Hippocampal formation (tissue), 2 donors: ENCODE data around the gene SMCO2.

Source experiments
- DNase-seq, 2 donors: peaks; one replicate each; lab custom pipeline; 2025; lab: John Stamatoyannopoulos, UW

SMCO2 gene

DNA sequence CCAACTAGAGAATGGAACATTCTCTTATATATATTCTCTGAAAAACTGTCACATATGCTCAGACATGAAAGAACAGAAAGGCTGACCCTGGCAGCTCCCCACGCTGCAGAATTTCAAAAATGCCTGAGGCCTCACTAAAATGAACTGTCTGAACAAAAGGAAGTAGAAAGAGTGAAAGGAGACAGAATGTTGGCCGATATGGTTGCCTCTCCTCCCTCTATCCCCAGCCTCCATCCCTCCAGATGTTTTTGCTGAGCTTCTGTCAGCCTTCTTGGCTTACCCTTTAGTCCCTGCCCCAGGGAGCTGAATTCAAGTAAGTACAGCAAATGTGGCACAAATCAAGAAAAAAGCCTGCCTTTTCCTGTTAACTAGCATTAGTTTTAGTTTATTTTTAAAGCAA lies 6.9 kb downstream of the SMCO2 start:
- no peak for DNase-seq

DNA sequence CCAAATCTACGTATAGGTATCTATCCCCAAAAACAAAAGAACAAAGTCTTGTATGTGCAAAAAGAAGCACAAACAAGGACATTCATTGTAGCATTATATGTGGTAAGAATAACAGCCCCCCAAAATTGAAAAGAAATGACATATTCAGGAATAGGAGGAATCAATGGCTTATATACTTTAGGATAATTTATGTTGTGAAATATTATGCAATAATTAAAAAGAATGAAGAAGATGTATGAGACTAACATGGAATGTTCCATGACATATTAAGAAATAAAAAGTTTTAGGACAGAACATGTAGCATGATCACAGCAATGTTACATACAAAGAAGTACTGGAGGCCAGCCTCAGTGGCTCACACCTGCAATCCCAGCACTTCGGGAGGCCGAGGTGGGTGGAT lies 9.1 kb downstream of the SMCO2 start:
- no peak for DNase-seq

GRCh38 chr12:27456618-27457017 lies 10.1 kb downstream of the SMCO2 start:
- DNase-seq: no peak

DNA sequence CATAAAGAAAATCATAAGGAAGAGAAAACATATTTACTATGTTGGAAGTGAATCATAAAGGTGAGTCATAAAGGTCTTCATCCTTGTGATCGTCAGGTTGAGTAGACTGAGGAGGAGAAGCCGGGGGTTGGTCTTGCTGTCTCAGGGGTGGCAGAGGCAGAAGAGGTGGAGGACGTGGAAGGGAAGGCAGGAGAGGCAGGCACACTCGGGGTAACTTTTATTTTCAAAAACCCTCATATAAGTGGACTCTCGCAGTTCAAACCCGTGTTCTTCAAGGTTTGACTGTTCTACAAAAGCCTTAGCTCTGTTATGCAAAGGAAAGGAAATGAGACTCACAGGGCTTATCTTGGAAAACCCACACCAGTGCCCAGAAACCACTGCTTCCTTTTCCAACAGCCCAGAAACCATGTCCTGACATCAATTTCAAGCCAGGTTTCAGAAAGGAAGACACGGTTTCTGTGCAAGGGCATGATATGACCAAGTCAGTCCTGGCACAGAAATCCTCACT lies 14.0 kb downstream of the SMCO2 start:
- no peak for DNase-seq

DNA sequence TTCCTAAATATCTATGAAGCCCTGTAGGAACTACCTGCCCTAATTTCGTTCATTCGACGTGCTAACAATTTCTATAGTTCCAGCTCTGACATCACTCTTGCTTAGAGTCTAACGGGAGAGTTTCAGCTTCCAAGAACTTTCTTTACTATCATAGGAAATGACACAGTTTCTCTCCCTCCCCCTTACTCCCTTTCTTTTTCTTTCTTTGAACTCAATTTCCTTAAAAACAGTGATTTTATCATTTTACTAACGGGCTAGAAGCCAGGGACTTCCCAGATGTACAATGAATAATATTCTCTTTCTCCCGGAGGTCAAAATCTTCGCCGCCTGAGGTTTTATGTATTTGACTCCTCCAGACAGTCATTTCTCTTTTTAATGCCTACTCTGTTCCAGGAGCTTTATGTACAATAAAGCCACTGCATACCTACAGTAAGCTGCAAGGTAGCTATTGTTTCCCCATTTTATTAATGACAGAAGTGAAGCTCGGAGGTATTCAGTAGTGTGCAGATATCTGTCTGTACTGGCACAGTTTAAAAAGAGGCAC lies 15.7 kb downstream of the SMCO2 start:
- DNase-seq: no peak

DNA sequence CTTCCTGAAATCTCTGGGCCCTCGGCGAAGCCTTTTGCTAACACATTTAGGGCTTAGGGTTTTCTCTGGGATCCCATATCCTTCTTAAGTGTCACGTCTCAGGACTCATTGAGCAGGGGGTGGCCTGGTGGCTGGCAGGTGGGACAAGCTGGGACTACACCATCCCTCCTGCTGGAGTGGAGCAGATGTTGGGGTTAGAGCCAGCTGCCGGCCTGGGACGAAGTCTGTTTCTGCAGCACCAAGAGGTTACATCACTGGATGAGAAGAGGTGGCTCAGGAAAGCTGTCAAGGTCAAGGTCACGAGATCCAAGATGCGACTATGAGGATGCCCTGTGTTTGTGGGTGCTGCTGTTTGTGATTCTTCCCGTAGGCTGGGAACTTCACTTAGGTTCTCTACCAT lies 16.3 kb downstream of the SMCO2 start:
- DNase-seq: no peak

DNA sequence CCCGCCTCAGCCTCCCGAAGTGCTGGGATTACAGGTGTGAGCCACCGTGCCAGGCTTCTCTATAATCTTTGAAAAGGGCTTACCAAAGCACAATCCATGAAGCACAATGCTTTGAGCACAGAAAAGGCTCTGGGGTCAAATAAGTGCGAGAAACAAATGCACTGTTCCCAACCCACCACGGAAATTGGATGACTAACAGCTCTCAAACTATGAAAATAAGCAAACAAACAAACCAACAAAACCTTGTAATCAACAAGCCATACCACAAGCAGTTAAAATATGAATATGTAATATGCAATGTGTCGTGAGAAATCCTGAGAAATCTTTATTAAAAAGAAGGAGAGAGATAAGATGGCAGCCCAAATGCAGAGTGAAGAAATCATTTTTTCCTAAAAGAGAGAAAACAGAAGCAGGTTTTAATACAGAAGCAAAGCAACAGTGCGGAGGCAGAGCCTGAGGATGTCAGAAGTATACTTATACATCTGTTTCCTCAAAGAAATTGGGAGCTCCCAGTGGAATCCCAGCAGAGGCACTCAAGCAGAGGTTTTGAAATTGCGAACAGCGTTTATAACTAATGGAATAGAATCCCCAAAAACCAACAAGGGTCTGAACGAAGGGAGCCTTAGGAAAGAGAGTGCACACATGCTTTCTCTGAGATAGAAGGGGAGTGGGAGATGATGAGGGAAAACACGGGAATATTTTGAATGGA lies 17.1 kb downstream of the SMCO2 start:
- no peak for DNase-seq

GRCh38 chr12:27464220-27464554 lies 17.7 kb downstream of the SMCO2 start:
- DNase-seq: no peak

- DNase-seq: no peak
Observed at GRCh38 chr12:27467641-27468040, 21.1 kb downstream of the SMCO2 start.

GRCh38 chr12:27468241-27468640 lies 21.7 kb downstream of the SMCO2 start:
- DNase-seq: no peak

DNA sequence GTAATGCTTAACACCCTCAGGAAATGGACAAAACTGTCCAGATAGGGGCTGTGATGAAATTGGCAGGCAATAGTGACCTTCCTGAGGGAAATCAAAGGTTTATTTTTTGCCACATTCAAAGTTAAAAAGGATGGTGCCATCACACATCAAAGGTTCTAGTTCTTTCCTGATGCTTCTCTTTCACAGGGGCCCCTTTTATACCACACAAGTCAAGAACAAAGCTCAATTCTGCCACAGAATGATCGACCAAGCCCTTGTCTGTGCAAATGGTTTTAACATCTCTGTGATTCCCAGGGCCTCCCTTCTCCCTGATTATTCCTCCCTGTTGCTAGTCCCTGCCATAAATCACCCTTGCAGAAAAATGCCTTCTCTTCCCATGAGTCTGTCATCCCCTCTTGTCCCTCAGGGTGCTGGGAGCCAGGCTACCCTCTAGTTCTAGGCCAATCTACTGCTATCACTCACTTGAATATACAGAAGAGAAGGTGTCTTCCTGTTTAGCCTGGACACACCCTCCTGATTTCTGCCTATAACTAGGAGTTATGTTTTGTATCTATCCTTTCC lies 22.7 kb downstream of the SMCO2 start:
- DNase-seq: peak in 1 of 2 donors; percentile 5

DNA sequence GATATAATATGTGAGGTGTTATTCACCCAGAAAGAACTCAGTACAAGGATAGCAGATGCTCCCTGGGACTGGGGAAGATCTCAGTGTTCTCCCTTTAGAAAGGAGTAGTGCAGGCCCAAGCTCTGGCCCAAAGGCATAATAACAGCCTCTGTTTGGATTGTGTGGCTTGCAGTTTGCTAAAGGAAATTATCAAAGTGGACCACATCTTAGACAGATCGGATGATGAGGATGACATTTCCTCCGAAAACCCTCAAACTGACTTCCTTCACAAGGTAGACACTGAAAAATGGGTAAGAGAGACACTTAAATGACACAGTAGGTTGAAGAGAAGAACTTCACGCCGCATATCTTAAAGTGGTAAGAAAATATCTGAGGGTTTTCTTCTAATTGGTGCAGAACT lies 26.1 kb downstream of the SMCO2 start:
- no peak for DNase-seq

GRCh38 chr12:27474344-27474743 lies 27.8 kb downstream of the SMCO2 start:
- no peak for DNase-seq

GRCh38 chr12:27477049-27477448 lies 30.5 kb downstream of the SMCO2 start:
- DNase-seq: no peak

GRCh38 chr12:27478949-27479348 lies 32.4 kb downstream of the SMCO2 start:
- DNase-seq: no peak

DNA sequence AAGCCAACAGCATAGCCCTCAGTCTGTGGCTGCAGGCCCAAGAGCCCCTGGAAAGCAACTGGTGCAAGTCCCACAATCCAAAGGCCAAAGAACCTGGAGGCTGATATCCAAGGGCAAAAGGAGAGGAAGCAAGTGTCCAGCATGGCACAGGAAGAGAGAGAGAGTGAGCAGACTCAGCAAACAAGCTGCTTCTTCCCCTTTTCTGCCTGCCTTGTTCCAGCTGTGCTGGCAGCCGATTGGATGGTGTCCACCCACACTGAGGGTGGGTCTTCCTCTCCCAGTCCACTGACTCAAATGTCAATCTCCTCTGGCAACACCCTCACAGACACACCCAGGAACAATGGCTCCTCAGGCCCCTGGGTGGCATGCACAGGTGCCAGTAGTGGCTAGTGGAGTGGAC lies 33.5 kb downstream of the SMCO2 start:
- no peak for DNase-seq

DNA sequence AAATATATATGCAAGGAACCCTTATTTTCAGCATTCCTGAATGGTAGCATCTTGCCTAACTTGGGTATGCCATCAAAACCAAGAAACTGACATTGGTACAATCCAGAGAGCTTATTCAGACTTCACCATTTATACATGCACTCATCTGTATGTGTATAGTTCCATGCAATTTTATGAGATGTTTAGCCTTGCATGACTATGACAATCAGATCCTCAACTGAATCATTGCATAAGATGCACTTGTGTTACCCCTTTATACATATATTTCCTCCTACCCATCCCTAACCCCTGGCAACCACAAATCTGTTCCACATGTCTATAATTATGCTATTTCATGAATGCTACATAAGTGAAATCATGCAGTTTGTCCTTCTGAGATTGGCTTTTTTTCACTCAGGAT lies 40.4 kb downstream of the SMCO2 start:
- no peak for DNase-seq

DNA sequence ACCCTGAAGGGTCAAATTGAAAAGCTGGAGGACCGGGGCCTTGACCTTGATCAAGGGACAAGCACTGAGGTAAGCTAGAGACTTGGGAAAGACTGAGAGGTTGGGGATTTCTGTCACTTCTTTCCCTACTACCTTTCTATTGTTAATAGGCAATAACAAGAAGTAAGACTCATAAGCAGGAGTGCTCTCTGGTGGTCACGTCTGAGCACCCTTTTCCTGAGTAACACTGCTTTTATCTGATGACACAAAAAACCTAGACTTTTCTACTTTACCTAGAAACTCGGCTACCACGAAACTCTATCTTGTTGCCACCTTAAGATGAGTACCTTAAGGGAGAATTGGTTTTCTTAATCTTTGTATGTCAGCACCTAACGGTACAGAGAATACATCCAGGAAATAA lies 41.9 kb downstream of the SMCO2 start:
- no peak for DNase-seq

DNA sequence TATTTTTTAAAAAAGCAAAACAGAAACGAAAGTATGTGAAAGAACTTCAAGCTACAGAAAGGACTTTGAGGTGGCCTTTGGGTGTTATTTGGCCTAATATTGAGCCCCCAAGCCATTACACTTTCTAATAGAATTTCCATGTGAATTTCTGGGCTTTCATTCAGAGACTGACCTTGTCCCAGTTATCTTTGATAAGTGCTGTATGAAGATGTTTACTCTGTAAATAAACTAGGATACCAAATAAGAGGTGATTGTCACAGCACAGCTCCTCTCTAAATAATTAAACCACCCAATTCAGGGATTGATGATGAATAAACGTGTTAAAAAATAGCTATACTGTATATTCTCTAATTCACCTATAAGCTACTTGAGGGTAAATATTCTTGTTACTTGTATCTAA lies 44.7 kb downstream of the SMCO2 start:
- DNase-seq: no peak

DNA sequence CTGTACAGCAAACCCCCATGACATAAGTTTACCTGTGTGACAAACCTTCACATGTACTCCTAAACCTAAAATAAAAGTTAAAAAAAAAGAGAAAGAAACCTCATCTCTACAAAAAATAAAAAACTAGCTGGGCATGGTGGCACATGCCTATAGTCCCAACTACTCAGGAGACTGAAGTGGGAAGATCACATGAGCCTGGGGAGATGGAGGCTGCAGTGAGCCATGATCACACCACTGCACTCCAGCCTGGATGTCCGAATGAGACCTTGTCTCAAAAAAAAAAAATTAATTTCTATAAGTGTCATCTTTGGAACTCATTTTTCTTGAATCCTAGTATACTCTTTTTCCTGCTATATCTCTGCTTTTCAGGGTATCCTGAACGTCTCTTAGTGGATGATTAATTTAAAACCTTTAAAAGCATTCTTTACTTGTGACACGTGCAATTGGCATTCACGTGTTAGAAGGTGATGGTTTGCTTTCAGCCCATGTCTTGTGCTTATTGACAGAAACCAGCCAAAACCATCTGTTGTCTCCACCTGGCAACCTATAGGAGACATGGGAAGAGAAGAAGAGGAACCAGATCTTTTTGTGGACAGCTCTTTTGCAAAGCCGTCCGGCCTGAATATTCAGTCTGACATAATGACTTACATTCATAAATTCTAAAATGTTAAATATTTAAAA lies 46.9 kb downstream of the SMCO2 start:
- DNase-seq: no peak

- no peak for DNase-seq
Observed at GRCh38 chr12:27497446-27497845, 50.9 kb downstream of the SMCO2 start.

DNA sequence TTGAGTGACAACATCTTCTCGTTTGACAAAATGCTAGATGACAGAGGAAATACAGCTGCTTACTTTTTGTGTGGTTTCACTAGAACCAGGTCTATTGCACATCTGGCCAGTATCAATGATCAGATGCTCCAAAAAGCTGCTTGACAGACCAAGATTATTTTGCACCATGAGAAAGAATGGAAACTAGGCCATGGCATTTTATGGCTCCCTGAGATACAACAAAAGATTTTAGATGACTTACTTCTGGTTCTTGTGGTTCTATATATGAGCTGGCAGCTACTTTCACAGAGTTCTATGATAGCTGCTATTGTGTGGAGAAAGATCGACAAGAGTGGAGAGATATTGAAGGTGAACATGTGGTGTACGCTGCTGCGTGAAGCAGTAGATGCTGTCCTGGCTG lies 51.6 kb downstream of the SMCO2 start:
- no peak for DNase-seq

- DNase-seq: no peak
Observed at GRCh38 chr12:27498761-27499160, 52.2 kb downstream of the SMCO2 start.
